DND-41 (cell line): Measurements from ENCODE around the gene CD207.

ENCODE experiments used
- EZH2 ChIP-seq: IDR thresholded peaks from 3 replicates; pipeline ENCODE4 v1.6.1; 2012; ENCODE audit warnings: borderline replicate concordance, low read depth, mild to moderate bottlenecking, moderate library complexity, low read length, inconsistent platforms; ENCODE audit not compliant: severe bottlenecking
- TF ChIP-seq, protein P1 (sequence below): IDR thresholded peaks from 2 replicates; pipeline ENCODE4 v1.5.1; 2012; ENCODE audit warnings: borderline replicate concordance, low read length, moderate library complexity, mild to moderate bottlenecking; ENCODE audit not compliant: poor library complexity, severe bottlenecking; ENCODE audit errors: extremely low read depth

DNA sequence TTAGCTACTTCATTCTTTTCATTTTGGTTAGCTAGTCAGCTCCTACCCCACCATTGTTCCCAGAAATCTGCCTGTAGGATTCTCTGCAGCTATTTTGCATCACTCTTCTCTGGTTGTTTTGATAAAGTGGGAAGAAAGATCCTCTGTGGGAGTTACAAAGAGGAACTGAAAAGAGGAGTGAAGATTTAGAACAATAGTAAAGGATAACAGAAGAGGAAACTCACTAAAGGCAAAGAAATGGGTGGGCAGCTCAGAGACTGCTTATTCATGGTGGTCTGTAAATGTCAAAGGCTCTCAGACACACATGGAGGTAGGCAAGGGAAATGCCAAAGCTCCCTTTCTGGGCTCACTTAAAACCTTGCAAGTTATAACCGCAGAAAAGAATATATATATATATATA, 17.2 kb upstream of the CD207 start:
- TF ChIP-seq EZH2, result no peak
- TF ChIP-seq, protein P1, sequence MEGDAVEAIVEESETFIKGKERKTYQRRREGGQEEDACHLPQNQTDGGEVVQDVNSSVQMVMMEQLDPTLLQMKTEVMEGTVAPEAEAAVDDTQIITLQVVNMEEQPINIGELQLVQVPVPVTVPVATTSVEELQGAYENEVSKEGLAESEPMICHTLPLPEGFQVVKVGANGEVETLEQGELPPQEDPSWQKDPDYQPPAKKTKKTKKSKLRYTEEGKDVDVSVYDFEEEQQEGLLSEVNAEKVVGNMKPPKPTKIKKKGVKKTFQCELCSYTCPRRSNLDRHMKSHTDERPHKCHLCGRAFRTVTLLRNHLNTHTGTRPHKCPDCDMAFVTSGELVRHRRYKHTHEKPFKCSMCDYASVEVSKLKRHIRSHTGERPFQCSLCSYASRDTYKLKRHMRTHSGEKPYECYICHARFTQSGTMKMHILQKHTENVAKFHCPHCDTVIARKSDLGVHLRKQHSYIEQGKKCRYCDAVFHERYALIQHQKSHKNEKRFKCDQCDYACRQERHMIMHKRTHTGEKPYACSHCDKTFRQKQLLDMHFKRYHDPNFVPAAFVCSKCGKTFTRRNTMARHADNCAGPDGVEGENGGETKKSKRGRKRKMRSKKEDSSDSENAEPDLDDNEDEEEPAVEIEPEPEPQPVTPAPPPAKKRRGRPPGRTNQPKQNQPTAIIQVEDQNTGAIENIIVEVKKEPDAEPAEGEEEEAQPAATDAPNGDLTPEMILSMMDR, result no peak
